ENCODE measurements around the gene USP17L12.
"Not testable (repeated sequence)": the region's sequence is repeated elsewhere in the genome, so short reads cannot be mapped to it uniquely, and the experiment has no call there.

GRCh38 chr4:9214701-9215100 lies 5.3 kb upstream of the USP17L12 start:
- not testable (repeated sequence) for TF ChIP-seq CTCF, POLR2A, POLR2AphosphoS5 (IDR thresholded peaks at IDR 0.05)
